GM18517 (cell line): ENCODE results near the gene MILR1.

ENCODE experiments used
- ATAC-seq: cut with Tn5 transposase; IDR thresholded peaks from one replicate; pipeline ENCODE4 v1.9.1; 2021; ENCODE audit warnings: mild to moderate bottlenecking, moderate library complexity; ENCODE audit not compliant: unreplicated experiment

Gene MILR1

GRCh38 chr17:64502021-64502420, 53.1 kb downstream of the MILR1 start:
- ATAC-seq = no peak

DNA sequence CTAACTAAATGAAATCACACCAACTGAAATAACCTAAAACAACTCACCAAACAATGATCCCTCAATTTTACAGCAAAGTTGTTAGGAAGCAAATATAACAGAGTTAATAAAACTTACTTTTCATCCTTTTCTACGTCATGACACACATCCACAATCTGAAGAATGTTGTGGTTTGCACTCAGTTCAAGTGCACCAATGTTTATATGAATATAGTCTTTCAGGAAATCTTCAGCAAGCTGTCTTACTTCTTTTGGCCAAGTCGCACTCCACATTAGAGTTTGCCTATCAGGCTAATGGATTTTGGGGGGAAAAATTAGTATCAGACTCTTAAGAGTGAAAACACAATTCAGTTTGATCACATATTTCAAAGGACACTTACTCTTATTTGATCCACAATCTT, 53.9 kb downstream of the MILR1 start:
- ATAC-seq = no peak

GRCh38 chr17:64503341-64503740, 54.4 kb downstream of the MILR1 start:
- no peak for ATAC-seq

DNA sequence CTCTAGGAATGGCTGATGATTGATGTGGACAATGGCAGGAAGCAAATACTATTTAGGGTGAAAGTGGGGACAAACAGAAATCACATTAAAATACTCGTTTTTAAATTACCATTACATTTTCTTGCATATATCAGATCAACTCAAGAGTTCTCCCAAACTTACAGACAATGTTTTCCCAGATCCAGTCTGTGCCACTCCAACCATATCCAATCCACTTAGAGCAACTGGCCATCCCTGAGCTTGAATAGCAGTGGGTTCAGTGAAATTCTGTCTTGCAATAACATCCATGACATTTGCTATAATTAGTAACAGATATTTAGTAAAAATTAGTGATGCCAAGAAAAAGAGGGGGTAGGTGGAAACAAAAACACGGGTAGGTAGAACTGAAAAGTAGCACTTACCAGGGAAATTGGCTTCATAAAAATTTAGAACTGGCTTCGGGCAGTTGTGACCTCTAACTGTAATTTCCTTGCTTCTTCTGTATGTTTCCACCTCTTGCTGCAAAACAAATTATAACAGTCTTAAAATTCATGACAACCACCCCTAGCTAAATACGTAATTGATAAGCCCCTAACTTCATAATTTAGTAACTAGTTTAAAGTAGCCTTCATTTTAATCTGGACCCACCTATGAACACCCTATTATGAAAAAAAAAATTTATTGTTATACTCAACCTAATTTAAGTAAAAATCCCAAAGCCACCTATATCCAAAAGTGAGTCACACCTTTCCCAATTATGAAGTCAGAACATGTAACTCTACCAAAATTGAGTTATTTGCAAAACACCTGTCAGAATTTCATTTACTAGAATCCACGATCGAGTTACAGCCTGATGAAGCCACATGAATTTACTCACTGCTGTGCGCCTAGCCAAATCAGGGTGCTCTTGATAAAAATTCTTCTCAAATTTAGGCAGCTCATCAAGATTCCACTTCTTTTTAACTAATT, 55.2 kb downstream of the MILR1 start:
- no peak for ATAC-seq

DNA sequence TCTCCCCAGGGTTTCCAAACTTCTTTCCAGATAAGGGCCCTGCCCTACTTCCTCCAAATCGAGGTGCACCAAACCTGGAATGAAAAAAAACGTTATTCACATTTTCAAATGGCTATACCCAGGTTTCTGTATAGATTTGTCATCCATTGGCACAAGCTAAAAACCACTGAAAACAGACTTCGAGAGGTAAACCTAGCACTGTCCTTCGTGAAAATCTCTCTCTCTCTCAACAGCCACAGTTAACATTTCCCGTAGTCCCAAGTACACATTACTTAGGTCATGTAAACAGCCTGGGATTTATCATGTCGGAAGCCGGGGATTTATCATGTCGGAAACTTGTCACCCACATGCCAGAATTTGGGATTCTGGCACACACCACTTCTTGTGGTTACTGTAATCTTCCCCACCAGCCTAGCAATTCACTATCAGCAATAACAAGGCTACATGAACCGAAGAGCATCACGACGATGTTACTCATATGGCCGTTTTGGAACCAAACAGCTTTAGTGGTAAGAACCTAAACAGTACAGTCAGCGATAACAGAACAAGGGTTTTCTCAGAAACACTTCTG, 55.9 kb downstream of the MILR1 start:
- no peak for ATAC-seq

- no peak for ATAC-seq
Measured at GRCh38 chr17:64505340-64506200, 56.7 kb downstream of the MILR1 start.

- peak; percentile 56 for ATAC-seq
Measured at GRCh38 chr17:64506201-64506575, 57.3 kb downstream of the MILR1 start, which contains the start of gene DDX5. Gene DDX5, minus strand, starts transcription at chr17:64506289. Its CDS starts 170 bp downstream, at chr17:64506119.

DNA sequence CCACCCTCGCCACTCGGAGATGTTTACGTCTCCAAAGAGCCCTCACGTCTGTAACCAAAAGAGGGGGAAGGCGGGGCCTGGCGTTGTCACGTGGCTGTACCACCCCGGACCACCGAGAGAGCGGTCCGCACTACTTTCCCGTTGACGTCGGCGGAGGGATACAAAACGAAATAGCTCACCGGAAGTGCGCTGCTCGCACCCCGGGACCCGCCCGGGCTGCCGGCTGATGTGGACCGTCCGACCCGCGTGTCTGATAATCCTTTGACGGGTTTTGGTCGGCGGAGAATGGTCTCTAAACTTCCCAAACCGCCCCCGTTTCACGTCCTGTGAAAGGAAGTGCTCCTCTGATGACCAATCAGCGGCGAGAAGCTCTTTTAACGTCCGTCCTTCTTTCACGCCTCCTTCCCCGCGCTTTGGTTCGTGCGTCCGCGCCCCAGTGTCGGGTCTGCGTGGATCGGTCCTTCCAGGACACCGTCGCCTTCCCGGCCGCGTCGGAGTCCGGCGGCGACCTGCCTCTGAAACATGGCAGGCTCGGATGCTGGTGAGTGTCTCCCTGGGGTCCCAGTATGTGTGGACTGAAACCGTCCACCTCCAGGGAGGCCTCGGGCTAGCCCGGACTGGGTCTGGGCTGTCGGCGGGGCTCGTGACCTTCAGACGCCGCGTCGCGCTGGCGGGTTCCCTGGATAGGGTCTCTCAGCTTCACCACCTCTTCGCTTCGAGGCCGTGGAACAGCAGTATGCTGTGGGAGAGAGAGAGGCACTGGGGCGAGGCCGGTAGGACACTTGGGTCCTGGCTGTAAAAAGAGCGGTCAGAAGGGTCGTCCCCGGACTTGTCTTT, 57.9 kb downstream of the MILR1 start, which contains the start of gene CEP95:
CEP95 (plus strand) TSS at position 402 of the 837 bp plus-strand sequence; CDS start at position 523, 121 bp downstream.
- peak; percentile 44 for ATAC-seq

- peak; percentile 10 for ATAC-seq
Measured at GRCh38 chr17:64507413-64507782, 58.5 kb downstream of the MILR1 start.

GRCh38 chr17:64508683-64509082, 59.8 kb downstream of the MILR1 start:
- no peak for ATAC-seq

GRCh38 chr17:64509179-64509578, 60.3 kb downstream of the MILR1 start:
- ATAC-seq = no peak

- no peak for ATAC-seq
Measured at GRCh38 chr17:64515419-64515818, 66.5 kb downstream of the MILR1 start.

- ATAC-seq = no peak
Measured at GRCh38 chr17:64515829-64516228, 66.9 kb downstream of the MILR1 start.
